ENCODE results near the gene SMCR8.

DNA sequence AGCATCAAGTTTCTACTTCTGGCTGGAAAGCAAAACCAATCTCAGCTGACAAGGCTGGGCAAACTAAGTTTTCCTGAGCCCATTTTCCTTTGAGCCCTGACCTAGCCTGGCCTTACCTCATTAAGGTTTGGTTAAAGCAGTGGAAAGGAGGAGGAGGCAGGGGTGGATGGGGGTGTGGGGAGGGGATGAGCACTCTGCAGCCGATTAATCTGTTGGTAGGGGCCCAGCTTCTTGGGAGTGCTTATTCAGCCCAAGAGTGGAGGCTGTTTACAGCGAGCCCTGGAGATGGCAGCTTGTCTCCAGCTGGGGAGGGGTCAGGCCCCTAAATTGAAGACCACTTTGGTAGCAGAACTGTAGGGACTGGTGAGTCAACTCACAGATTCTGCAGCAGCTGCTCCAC is 12.0 kb downstream of the SMCR8 start:
- TF ChIP-seq, protein P1, sequence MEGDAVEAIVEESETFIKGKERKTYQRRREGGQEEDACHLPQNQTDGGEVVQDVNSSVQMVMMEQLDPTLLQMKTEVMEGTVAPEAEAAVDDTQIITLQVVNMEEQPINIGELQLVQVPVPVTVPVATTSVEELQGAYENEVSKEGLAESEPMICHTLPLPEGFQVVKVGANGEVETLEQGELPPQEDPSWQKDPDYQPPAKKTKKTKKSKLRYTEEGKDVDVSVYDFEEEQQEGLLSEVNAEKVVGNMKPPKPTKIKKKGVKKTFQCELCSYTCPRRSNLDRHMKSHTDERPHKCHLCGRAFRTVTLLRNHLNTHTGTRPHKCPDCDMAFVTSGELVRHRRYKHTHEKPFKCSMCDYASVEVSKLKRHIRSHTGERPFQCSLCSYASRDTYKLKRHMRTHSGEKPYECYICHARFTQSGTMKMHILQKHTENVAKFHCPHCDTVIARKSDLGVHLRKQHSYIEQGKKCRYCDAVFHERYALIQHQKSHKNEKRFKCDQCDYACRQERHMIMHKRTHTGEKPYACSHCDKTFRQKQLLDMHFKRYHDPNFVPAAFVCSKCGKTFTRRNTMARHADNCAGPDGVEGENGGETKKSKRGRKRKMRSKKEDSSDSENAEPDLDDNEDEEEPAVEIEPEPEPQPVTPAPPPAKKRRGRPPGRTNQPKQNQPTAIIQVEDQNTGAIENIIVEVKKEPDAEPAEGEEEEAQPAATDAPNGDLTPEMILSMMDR (IDR thresholded peaks at IDR 0.05): no peak
- TF ChIP-seq POLR2A (IDR thresholded peaks at IDR 0.05): no peak
